ENCODE measurements around the gene ZNF425.

ZNF425 gene

GRCh38 chr7:149084407-149084806 lies 41.7 kb downstream of the ZNF425 start:
- H3K27ac ChIP-seq (ENCODE audit: low read length) = no peak overlapping the region
- H3K36me3 ChIP-seq (ENCODE audit: insufficient read depth, low read length) = peaks cover 19% of the 10 kb centered on the region
- H3K4me3 ChIP-seq (ENCODE audit: low read depth in 1 of 2, low read length in 2 of 2) = no peak overlapping the region
- DNase-seq = no peak
- no peak for TF ChIP-seq CTCF (IDR thresholded peaks at IDR 0.05; ENCODE audit: borderline replicate concordance, extremely low read depth, low read length, poor library complexity, severe bottlenecking)
- no peak for TF ChIP-seq EZH2 (IDR thresholded peaks at IDR 0.05; ENCODE audit: borderline replicate concordance, low read depth, low read length, severe bottlenecking)
- H3K9me3 ChIP-seq (ENCODE audit: insufficient read depth, low read length, severe bottlenecking) = no peaks in the 10 kb centered on the region
- H3K27me3 ChIP-seq (ENCODE audit: insufficient read depth, low read length, poor library complexity) = no peaks in the 10 kb centered on the region
- H4K20me1 ChIP-seq (ENCODE audit: insufficient read depth, low read length) = no peaks in the 10 kb centered on the region
- no peak overlapping the region for H2AFZ ChIP-seq (ENCODE audit: low read depth, low read length)
- no peak overlapping the region for H3K9ac ChIP-seq (ENCODE audit: low read depth, low read length)
- H3K79me2 ChIP-seq (ENCODE audit: insufficient read depth, low read length) = peaks cover 63% of the 10 kb centered on the region
- H3K4me1 ChIP-seq (ENCODE audit: insufficient read depth, low read length) = peaks cover 5% of the 10 kb centered on the region
- H3K4me2 ChIP-seq (ENCODE audit: insufficient read depth, low read length) = no peak overlapping the region
- ATAC-seq (ENCODE audit: insufficient read depth, low read depth) = no peak

GRCh38 chr7:149081914-149082313 lies 44.2 kb downstream of the ZNF425 start:
- Histone ChIP-seq H3K9ac (ENCODE audit: low read depth, low read length) (no peak overlapping the region), H3K4me2 (ENCODE audit: insufficient read depth, low read length) (no peak overlapping the region), H2AFZ (ENCODE audit: low read depth, low read length) (no peak overlapping the region), H3K79me2 (ENCODE audit: insufficient read depth, low read length) (peaks cover 40% of the 10 kb centered on the region), H3K4me3 (ENCODE audit: low read depth in 1 of 2, low read length in 2 of 2) (no peak overlapping the region), H4K20me1 (ENCODE audit: insufficient read depth, low read length) (no peaks in the 10 kb centered on the region), H3K27me3 (ENCODE audit: insufficient read depth, low read length, poor library complexity) (no peaks in the 10 kb centered on the region), H3K4me1 (ENCODE audit: insufficient read depth, low read length) (no peaks in the 10 kb centered on the region), H3K27ac (ENCODE audit: low read length) (no peak overlapping the region), H3K9me3 (ENCODE audit: insufficient read depth, low read length, severe bottlenecking) (no peaks in the 10 kb centered on the region), H3K36me3 (ENCODE audit: insufficient read depth, low read length) (peaks cover 20% of the 10 kb centered on the region)
- DNase-seq (peak; percentile 31), ATAC-seq (ENCODE audit: insufficient read depth, low read depth) (no peak)
- TF ChIP-seq EZH2 (IDR thresholded peaks at IDR 0.05; ENCODE audit: borderline replicate concordance, low read depth, low read length, severe bottlenecking) (no peak), CTCF (IDR thresholded peaks at IDR 0.05; ENCODE audit: borderline replicate concordance, extremely low read depth, low read length, poor library complexity, severe bottlenecking) (no peak)

- H3K27ac ChIP-seq (ENCODE audit: low read length) = no peak overlapping the region
- no peak overlapping the region for H3K4me2 ChIP-seq (ENCODE audit: insufficient read depth, low read length)
- H3K4me1 ChIP-seq (ENCODE audit: insufficient read depth, low read length) = no peaks in the 10 kb centered on the region
- peaks cover 16% of the 10 kb centered on the region; the same call in 1 of the 2 replicates for H3K79me2 ChIP-seq (ENCODE audit: insufficient read depth, low read length)
- DNase-seq (no peak), ATAC-seq (ENCODE audit: insufficient read depth, low read depth) (no peak)
- H3K27me3 ChIP-seq (ENCODE audit: insufficient read depth, low read length, poor library complexity) = no peaks in the 10 kb centered on the region
- H4K20me1 ChIP-seq (ENCODE audit: insufficient read depth, low read length) = no peaks in the 10 kb centered on the region
- no peaks in the 10 kb centered on the region for H3K9me3 ChIP-seq (ENCODE audit: insufficient read depth, low read length, severe bottlenecking)
- no peak overlapping the region for H2AFZ ChIP-seq (ENCODE audit: low read depth, low read length)
- H3K9ac ChIP-seq (ENCODE audit: low read depth, low read length) = no peak overlapping the region
- peaks cover 29% of the 10 kb centered on the region for H3K36me3 ChIP-seq (ENCODE audit: insufficient read depth, low read length)
- H3K4me3 ChIP-seq (ENCODE audit: low read depth in 1 of 2, low read length in 2 of 2) = no peak overlapping the region
- no peak for TF ChIP-seq CTCF (IDR thresholded peaks at IDR 0.05; ENCODE audit: borderline replicate concordance, extremely low read depth, low read length, poor library complexity, severe bottlenecking)
- no peak for TF ChIP-seq EZH2 (IDR thresholded peaks at IDR 0.05; ENCODE audit: borderline replicate concordance, low read depth, low read length, severe bottlenecking)
Observed at GRCh38 chr7:149077594-149077993, 48.5 kb downstream of the ZNF425 start.

GRCh38 chr7:149075286-149075685 lies 50.8 kb downstream of the ZNF425 start:
- no peaks in the 10 kb centered on the region for H3K4me1 ChIP-seq (ENCODE audit: insufficient read depth, low read length)
- H3K27ac ChIP-seq (ENCODE audit: low read length) = no peak overlapping the region
- H2AFZ ChIP-seq (ENCODE audit: low read depth, low read length) = no peak overlapping the region
- H3K9ac ChIP-seq (ENCODE audit: low read depth, low read length) = no peak overlapping the region
- peaks cover 4% of the 10 kb centered on the region; the same call in 1 of the 2 replicates for H4K20me1 ChIP-seq (ENCODE audit: insufficient read depth, low read length)
- DNase-seq (no peak), ATAC-seq (ENCODE audit: insufficient read depth, low read depth) (no peak)
- TF ChIP-seq EZH2 (IDR thresholded peaks at IDR 0.05; ENCODE audit: borderline replicate concordance, low read depth, low read length, severe bottlenecking) = no peak
- TF ChIP-seq CTCF (IDR thresholded peaks at IDR 0.05; ENCODE audit: borderline replicate concordance, extremely low read depth, low read length, poor library complexity, severe bottlenecking) = no peak
- peaks cover 47% of the 10 kb centered on the region for H3K36me3 ChIP-seq (ENCODE audit: insufficient read depth, low read length)
- H3K79me2 ChIP-seq (ENCODE audit: insufficient read depth, low read length) = peaks cover 10% of the 10 kb centered on the region; the same call in 1 of the 2 replicates
- H3K9me3 ChIP-seq (ENCODE audit: insufficient read depth, low read length, severe bottlenecking) = no peaks in the 10 kb centered on the region
- no peak overlapping the region for H3K4me3 ChIP-seq (ENCODE audit: low read depth in 1 of 2, low read length in 2 of 2)
- no peak overlapping the region for H3K4me2 ChIP-seq (ENCODE audit: insufficient read depth, low read length)
- no peaks in the 10 kb centered on the region for H3K27me3 ChIP-seq (ENCODE audit: insufficient read depth, low read length, poor library complexity)

All from DND-41 (cell line).